ENCODE measurements around the gene RIPOR3.

- TF ChIP-seq EZH2phosphoT487 (IDR thresholded peaks at IDR 0.05; ENCODE audit: low read depth, severe bottlenecking, unreplicated experiment): no peak
- no peak for TF ChIP-seq CTCF (IDR thresholded peaks at IDR 0.05; ENCODE audit: poor library complexity)
Measured at GRCh38 chr20:50571466-50571865, 119.9 kb downstream of the RIPOR3 start.

Data from hepatocyte (in vitro differentiated cells).